Measurements from ENCODE around the gene RAD51D. TPM values are rescaled to one million over a fixed set of nuclear protein-coding genes. Genes with fewer than 3 reads are reported as not detected.

RAD51D gene
- total RNA-seq = 14.0 and 17.3 TPM in 2 replicates

GRCh38 chr17:35119370-35120165 is at the start of gene RAD51D:
Gene RAD51D, minus strand, starts transcription at chr17:35119860. Its CDS starts 247 bp downstream, at chr17:35119613.

GRCh38 chr17:35147375-35147905 is 27.8 kb upstream of the RAD51D start, which contains the start of gene UNC45B:
Gene UNC45B, plus strand, starts transcription at chr17:35147817. Its CDS starts 447 bp downstream, at chr17:35148264.

GRCh38 chr17:35141681-35142466 is 22.2 kb upstream of the RAD51D start, which contains the start of gene NLE1:
Gene NLE1, minus strand, starts transcription at chr17:35142303. Its CDS starts 28 bp downstream, at chr17:35142275.

GRCh38 chr17:35121315-35121714 is 1.7 kb upstream of the RAD51D start, which contains the start of gene FNDC8:
Gene FNDC8, plus strand, starts transcription at chr17:35121615. Its CDS starts 79 bp downstream, at chr17:35121694.

GRCh38 chr17:35063514-35064223 is 56.0 kb downstream of the RAD51D start, which contains the start of gene RFFL:
Gene RFFL, minus strand, starts transcription at chr17:35063707. Its CDS starts 37,154 bp downstream, at chr17:35026553.

Small RNA genes within 50 kb of the gene (small RNA-seq; reads per million reads assigned to genes)
- gene AC004223.1 = not detected
- not detected for gene RNU6-840P

Other genes with a start within 250 kb of the RAD51D start
- gene CCT6B, start 158.4 kb downstream of the RAD51D start, total RNA-seq = 0.65 and 1.1 TPM in 2 replicates
- 7.8 and 9.7 TPM in 2 replicates for gene ZNF830, start 158.3 kb downstream of the RAD51D start, total RNA-seq
- 30.1 and 42.8 TPM in 2 replicates for gene LIG3, start 139.3 kb downstream of the RAD51D start, total RNA-seq
- 14.4 and 17.3 TPM in 2 replicates for gene RFFL, start 56.2 kb downstream of the RAD51D start, total RNA-seq
- gene FNDC8, start 1.8 kb upstream of the RAD51D start, total RNA-seq = not detected in 2 replicates
- gene NLE1, start 22.4 kb upstream of the RAD51D start, total RNA-seq = 24.9 and 26.8 TPM in 2 replicates
- gene UNC45B, start 28.0 kb upstream of the RAD51D start, total RNA-seq = not detected in 2 replicates
- not detected in 2 replicates for gene SLC35G3, start 74.5 kb upstream of the RAD51D start, total RNA-seq
- 25.5 and 46.8 TPM in 2 replicates for gene SLFN5, start 123.2 kb upstream of the RAD51D start, total RNA-seq